KBM-7 (cell line): Measurements from ENCODE around the gene GP9.
A peak's percentile ranks its signal among the peaks of the same experiment; 100 is the strongest.
"Not testable (repeated sequence)": the region's sequence is repeated elsewhere in the genome, so short reads cannot be mapped to it uniquely, and the experiment has no call there.

Source experiments
- DNase-seq: peaks from one replicate; pipeline ENCODE4 v3.0.0-alpha.2; 2015
- in situ Hi-C: fragments of 300-500 bp; cut with MboI; formaldehyde crosslinking; loops from 2 replicates; pipeline ENCODE4 v1.14.3; 2020; ENCODE audit warnings: low sequenced_read_pairs, low pct_unique_long_range_greater_than_20kb, mixed read lengths

GP9 gene

DNA sequence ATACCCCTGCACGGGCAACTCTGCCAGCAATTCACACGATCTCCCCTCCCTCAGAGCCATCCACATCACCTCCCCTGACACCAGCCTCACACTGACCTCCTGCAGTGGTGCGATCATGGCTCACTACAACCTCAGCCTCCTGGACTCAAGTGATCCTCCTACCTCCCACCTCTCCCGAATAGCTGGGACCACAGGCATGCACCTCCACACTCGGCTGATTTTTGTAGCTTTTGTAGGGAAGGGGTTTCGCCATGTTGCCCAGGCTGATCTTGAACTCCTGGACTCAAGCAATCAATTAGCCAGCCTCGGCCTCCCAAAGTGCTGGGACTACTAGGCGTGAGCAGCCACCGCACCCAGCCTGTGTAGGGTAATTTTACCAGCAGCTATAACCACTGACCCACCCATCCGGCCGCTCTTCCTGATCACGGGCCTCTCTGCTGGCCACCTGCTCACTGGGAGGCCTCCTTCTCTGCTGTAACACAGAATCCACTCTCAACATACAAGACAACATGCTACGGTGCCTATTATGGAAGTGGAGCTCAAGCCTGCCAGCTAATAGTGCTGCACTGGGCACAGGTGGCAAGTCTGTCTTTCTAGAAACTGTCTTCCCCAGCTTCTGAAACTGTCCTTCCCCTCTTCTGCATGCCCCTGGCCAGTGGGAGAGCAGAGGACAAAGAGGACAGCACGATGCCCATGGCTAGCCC lies 4.6 kb downstream of the GP9 start:
- in situ Hi-C loops, result no loop called here
- DNase-seq, result no peak

DNA sequence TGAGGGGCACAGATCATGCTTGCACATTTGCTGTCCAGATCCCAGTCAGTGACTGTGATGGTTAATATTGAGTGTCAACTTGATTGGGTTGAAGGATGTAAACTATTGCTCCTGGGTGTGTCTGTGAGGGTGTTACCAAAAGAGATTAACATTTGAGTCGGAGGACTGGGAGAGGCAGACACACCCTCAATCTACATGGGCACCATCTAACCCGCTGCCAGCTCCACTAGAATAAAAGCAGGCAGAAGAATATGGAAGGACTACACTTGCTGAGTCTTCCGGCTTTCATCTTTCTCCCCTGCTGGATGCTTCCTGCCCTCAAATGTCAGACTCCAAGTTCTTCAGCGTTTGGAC lies 5.1 kb downstream of the GP9 start:
- in situ Hi-C loops, result no loop called here
- DNase-seq, result no peak

DNA sequence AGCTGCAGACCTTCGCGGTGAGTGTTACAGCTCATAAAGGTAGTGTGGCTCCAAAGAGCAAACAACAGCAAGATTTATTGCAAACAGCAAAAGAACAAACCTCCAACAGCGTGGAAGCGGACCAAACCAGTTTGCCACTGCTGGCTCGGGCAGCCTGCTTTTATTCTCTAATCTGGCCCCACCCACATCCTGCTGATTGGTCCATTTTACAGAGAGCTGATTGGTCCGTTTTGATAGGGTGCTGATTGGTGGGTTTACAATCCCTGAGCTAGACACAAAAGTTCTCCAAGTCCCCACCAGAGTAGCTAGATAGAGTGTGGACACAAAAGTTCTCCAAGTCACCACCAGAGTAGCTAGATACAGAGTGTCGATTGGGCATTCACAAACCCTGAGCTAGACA lies 7.1 kb downstream of the GP9 start:
- DNase-seq, in situ Hi-C loops: not testable (repeated sequence)

- no peak for DNase-seq
- in situ Hi-C loops, result no loop called here
Observed at GRCh38 chr3:129068291-129068886, 7.8 kb downstream of the GP9 start.

- in situ Hi-C loops, DNase-seq: not testable (repeated sequence)
Observed at GRCh38 chr3:129069313-129070085, 8.9 kb downstream of the GP9 start.

DNA sequence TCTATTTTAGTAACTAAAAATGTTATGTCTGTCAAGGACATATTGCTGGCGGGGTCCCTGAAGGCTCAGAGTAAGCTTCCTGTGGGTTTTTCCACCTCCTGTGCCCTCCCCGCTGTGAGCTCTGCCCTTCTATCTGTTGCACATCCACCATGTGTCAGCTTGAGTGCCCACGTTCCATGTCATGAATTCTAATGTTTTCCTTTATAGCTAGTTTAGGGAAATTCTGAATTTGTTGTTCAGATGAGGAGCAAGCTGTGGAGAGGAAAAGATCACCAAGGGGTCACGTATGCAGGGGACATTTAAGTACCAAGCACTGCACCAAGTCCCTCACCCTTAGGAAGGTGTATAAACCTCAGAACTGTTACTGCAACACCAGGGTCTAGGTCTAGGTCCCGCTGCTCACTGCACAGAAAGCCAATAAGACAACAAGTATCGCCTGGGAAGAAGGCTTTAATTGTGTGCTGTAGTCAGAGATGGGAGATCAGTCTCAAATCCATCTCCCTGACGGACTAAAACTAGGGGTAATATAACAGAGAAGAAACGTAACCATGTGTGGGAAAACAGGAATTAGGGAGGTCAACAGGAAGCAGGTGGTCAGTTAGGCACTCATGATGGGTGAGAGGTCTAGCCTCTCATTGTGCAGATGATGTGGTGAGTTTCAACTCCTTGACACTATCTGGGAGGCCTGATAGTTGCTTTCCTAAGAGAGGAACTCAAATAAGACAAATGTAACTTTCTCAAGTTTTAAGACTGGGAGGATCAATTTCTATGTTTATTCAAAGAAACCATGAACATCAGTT lies 9.7 kb downstream of the GP9 start:
- in situ Hi-C loops, result no loop called here
- peak; percentile 85 for DNase-seq

DNA sequence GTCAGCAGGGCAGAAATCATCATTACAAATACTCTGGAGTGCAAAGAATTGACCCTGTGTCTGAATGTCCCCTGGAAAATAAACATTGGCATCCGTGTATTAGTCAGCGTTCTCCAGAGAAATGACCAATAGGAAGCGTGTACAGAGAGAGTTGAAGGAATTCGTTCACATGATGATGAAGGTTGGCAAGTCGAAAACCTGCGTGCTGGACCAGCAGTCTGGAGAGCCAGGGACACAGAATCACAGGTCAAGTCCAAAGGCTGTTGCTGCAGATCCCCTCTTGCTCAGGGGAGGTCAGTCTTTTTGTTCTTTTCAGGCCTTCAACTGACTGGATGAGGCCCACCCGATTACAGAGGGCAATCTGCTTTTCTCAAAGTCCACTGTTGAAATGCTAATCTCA lies 16.6 kb downstream of the GP9 start:
- in situ Hi-C loops, result no loop called here
- no peak for DNase-seq

GRCh38 chr3:129078510-129078909 lies 17.9 kb downstream of the GP9 start:
- DNase-seq, result no peak
- in situ Hi-C loops, result no loop called here

DNA sequence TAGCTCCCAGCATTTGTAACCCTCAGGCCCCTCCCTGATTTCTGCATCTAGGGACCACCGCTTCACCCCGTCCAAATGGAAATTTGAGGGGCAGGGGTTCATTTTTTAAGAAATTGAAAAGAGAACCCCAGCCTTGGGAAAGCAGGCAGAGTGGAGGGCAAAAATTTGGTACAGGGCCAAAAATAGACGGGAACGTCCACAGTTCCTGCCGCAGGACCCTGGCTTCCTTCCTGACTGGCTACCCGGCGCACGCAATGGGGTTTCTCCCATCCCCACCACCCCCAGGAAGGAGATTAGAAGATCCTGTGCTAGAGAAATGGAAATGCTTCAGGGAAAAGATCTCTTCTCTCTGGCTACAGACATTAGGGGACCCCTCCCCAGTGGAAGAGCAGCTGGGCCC lies 20.9 kb downstream of the GP9 start:
- no peak for DNase-seq
- in situ Hi-C loops, result no loop called here

DNA sequence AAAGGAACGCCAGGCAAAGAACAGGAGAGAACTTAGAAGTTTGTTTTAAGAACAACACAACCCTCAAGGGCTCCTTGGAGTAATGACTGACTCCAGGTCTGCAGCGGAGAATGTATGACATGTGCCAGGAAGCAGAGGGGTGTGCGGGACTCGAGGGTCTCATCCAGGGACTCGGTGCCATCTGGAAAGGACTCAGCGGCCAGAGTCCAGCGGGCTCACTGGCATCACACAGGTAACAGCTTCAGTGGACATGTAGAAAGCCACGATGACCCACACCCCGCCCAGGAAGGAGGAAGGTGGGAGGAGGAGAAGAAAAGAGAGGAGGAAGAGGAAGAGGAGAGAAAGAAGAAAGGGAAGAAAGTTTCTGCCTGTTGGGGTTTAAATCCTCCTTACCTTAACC lies 21.4 kb downstream of the GP9 start:
- no peak for DNase-seq
- in situ Hi-C loops, result no loop called here

DNA sequence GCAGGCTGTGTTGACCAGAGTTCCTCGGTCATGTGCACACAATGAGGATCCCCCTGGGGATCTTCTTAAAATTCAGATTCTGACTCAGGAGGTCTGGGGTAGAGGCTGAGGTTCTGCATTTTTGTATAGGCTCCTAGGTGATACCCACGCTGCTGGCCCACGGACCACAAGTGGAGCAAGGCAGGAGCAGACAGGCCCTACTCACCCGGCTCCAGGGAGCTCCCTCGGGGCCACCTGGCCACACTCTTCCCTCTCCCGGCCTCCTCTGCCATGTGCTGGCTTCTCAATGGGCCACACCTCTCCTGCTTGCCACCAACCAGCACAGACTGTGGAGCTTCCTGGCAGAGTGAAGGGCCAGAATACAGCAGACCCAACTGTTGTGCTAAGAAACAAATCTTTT lies 23.9 kb downstream of the GP9 start:
- in situ Hi-C loops, result no loop called here
- DNase-seq, result no peak

DNA sequence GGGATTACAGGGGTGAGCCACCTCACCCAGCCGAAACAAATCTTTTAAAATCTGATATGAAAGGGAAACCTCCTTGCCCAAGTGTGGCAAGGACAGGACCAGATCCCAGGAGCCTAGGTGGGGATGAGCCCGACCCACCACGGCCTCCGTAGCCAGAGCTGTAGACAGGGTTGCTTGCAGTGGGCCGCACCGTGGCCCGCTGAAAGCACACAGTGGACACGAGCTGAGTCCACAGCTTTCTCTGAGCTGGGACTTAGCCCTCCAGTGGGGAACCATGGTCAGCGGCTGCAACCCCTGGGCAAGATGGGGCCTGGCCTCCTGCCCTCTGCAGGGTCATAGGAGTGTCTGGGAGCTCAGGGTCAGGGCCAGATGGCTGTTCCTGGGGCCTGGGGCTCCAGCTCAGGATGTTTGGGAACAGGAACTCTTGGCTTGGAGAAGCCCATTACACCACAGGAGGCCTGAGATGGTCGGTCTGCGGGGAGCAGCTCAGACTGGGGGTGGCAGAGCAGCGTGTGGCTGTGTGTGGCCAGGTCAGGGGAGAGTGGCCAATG lies 24.7 kb downstream of the GP9 start:
- DNase-seq, result no peak
- in situ Hi-C loops, result no loop called here

DNA sequence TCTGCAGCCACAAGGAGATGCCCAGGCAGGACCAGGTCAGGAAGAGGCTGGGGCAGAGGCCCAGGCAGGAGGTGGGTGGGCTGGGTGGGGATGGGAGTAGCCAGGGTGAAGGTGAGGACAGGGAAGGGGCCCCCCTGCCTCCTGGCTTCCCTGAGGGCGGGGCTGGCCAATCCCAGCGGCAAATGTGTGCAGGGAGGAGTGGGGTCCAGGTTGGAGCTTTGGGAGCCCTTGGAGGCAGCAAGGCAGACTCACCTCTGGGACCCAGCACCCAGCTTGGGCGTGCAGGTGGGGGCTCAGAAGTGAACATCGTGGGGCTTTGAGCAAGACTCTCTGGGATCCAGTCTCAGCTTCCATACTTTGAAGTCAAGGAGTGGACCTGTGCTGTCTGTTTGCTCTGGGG lies 25.2 kb downstream of the GP9 start:
- DNase-seq, result no peak
- in situ Hi-C loops, result no loop called here

DNA sequence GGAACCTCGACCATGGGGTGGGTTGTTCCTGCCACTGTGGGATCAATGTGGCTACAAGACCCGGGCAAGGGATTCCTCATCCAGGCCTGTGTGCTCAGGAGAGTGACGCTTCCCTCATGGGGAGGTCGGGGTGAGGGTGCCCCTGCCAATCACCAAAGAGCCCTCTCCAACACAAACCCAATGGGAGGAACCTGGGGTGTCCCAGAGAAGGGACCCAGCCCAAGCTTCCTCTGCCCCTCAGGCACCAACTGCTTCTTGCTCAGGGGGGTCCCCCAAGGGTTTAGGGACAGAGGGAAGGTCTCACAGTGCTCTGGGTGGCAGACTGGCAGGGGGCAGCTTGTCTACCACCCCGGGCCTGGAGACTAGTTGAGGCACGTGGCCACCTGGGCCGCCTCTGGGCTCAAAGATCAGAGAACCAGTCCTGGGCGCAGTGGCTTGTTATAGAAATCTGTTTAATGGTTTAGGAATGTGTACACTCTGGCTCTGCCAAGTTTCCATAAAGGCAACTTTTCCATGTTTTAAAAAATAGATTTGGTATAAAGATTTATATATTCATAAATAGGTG lies 26.6 kb downstream of the GP9 start:
- in situ Hi-C loops, result no loop called here
- DNase-seq, result no peak

DNA sequence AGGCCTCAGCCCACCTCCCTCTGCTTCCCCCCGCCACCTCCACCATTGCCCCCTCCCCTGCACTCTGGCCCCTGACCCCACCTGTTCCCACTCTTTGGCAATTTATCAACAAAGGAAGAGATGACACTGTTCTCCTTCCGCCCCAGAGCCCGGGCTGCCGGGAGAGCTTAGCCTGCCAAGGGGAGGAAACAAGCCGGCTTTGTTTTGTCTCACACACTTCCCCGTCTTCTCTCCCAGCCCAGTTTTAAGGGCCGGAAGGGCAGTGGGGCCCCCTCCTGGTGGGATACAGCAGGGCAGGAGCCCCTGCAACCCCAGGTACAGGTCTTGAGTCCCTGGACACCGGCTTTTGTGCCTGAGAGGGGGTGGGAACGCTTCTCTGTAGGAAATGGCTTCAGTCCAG lies 27.3 kb downstream of the GP9 start:
- peak; percentile 73 for DNase-seq
- in situ Hi-C loops, result not testable (repeated sequence)

DNA sequence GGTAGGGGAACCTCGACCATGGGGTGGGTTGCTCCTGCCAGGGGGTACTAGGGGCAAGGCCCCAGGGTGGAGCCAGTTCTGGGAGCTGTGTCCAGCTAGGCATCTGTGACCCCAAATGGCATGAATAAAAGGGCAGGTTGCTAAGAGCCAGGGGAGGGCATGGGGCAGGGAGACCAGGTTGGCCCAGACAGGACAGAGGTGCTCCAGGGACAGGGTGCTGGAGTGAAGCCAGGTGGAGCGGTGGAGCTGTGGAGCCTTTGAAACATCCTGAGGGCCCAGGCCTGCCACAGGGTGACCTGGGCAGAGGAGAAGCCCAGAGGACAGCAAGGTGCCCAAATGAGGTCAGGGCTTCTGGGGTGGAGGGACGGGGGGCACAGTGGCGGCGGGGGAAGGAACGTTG lies 27.7 kb downstream of the GP9 start:
- in situ Hi-C loops, DNase-seq: not testable (repeated sequence)

DNA sequence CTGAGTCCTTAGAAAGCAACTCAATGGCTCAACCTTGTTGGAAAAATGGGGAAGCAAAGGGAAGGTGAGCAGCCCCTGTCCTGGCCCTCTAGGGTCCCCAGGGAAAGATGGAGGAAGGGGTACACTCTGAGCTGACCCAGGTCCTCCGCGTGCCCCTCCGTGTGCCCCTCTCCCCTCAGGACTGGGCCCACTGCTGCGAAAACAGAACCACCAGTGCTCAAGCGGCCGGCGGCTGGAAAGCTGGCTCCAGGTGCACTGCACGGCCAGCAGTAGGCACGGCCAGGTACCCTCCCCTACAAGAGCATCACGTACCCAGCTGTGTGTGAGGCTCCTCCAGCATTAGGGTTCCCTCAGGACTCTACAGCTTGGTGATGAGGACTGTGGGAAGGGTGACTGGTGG lies 34.7 kb downstream of the GP9 start:
- in situ Hi-C loops, result no loop called here
- DNase-seq, result no peak

GRCh38 chr3:129100274-129100673 lies 39.7 kb downstream of the GP9 start:
- in situ Hi-C loops, result no loop called here
- no peak for DNase-seq
